Sigmoid colon (tissue), 7 donors: ENCODE data around the gene METTL26. TPM values are rescaled to one million over a fixed set of nuclear protein-coding genes. Genes with fewer than 3 reads are reported as not detected.

Experiments
- DNase-seq: peaks from one replicate; pipeline ENCODE4 v3.0.0-alpha.2; 2019
- H3K27ac ChIP-seq, 4 donors: fragments of 200-600 bp; sonication (generic); one replicate each; pipeline ENCODE4 v1.5.1; 2016 to 2019; ENCODE audit warnings: mild to moderate bottlenecking in 1 of 4
- H3K27me3 ChIP-seq, 3 donors: fragments of 200-600 bp; sonication (generic); one replicate each; pipeline ENCODE4 v1.5.1; 2019; ENCODE audit warnings: mild to moderate bottlenecking in 1 of 3
- H3K36me3 ChIP-seq, 4 donors: fragments of 200-600 bp; sonication (generic); one replicate each; pipeline ENCODE4 v1.5.1; 2016 to 2019
- H3K4me1 ChIP-seq, 4 donors: fragments of 200-600 bp; sonication (generic); one replicate each; pipeline ENCODE4 v1.5.1; 2017 to 2019
- H3K4me3 ChIP-seq, 4 donors: fragments of 200-600 bp; sonication (generic); one replicate each; pipeline ENCODE4 v1.5.1; 2017 to 2019; ENCODE audit warnings: mild to moderate bottlenecking in 2 of 4, moderate library complexity in 1 of 4
- H3K9me3 ChIP-seq, 4 donors: fragments of 200-600 bp in 3 of 4; sonication (generic) in 3 of 4; one replicate each; pipeline versions ENCODE4 v1.5.1 to v1.6.1; 2013 to 2019
- CTCF ChIP-seq, 4 experiments: fragments of 450-650 bp in 3 of 4; fragments of 200-600 bp in 1 of 4; IDR thresholded peaks; one replicate each; pipeline ENCODE4 v1.5.1; 2016 to 2019; ENCODE audit warnings: antibody characterized with exemption in 4 of 4, mild to moderate bottlenecking in 3 of 4, moderate library complexity in 2 of 4
- EP300 ChIP-seq, 4 donors: sonication (generic); formaldehyde crosslinking; IDR thresholded peaks; one replicate each; pipeline ENCODE4 v1.6.1; 2017; ENCODE audit warnings: antibody characterized with exemption in 4 of 4
- POLR2A ChIP-seq, 2 donors: fragments of 450-650 bp; IDR thresholded peaks; one replicate each; pipeline ENCODE4 v1.6.1; 2016; ENCODE audit warnings: antibody characterized with exemption in 2 of 2, mild to moderate bottlenecking in 2 of 2, moderate library complexity in 2 of 2
- POLR2AphosphoS5 ChIP-seq, 4 donors: sonication (generic); formaldehyde crosslinking; IDR thresholded peaks; one replicate each; pipeline ENCODE4 v1.6.1; 2017; ENCODE audit warnings: antibody characterized with exemption in 4 of 4
- WGBS, 2 donors: extraction: QIAGEN DNeasy Blood & Tissue Kit; methylation state at CpG; one replicate each; pipeline ENCODE4 v1.1.7; 2013; 5-methylcytosine and 5-hydroxymethylcytosine counted together
- intact Hi-C: fragments of 100-400 bp; cut with DNase I; formaldehyde crosslinking; loops from one replicate; pipeline ENCODE4 v1.15.1; 2023
- polyA plus RNA-seq, 3 donors: library from polyadenylated mRNA; stranded (reverse); fragments of 200-250 nt; gene quantifications; one replicate each; pipeline ENCODE4 v1.2.3, GENCODE V29; 2013
- total RNA-seq, 4 donors: library from RNA; depleted of rRNA; stranded (reverse); fragments of >200 nt; gene quantifications; one replicate each; pipeline ENCODE4 v1.1.0, GENCODE V29; 2016
- donor health status: healthy with polysubstance abuse.
- donor health status: Bipolar disorder and iron deficiency.
- donor health status: healthy.

METTL26 gene
- total and polyA plus RNA-seq, 7 donors: 79.5 to 163 (median 132) TPM

- no peak overlapping the region for H3K4me3 ChIP-seq
- H3K4me1 ChIP-seq: peaks cover 0 to 32% (median 25%) of the 10 kb centered on the region in 4 donors
- TF ChIP-seq POLR2A (IDR thresholded peaks at IDR 0.05): no peak
- H3K9me3 ChIP-seq: no peaks in the 10 kb centered on the region
- DNase-seq: no peak
- no peaks in the 10 kb centered on the region for H3K27me3 ChIP-seq
- peaks cover 0 to 4% (median 0%) of the 10 kb centered on the region in 4 donors for H3K36me3 ChIP-seq
- H3K27ac ChIP-seq: peak overlapping the region in 1 of 4 donors; percentile 53
- WGBS, 2 donors: 24 to 79% methylated on average over 16 of the region's 16 CpGs
- intact Hi-C loops: no loop called here
Measured at GRCh38 chr16:593807-594206, 42.3 kb downstream of the METTL26 start.

- peak overlapping the region in 1 of 4 donors; percentile 53 for H3K27ac ChIP-seq
- no peak overlapping the region for H3K4me3 ChIP-seq
- intact Hi-C loops: no loop called here
- TF ChIP-seq POLR2AphosphoS5 (IDR thresholded peaks at IDR 0.05) (no peak), EP300 (IDR thresholded peaks at IDR 0.05) (no peak), CTCF (IDR thresholded peaks at IDR 0.05) (no peak), POLR2A (IDR thresholded peaks at IDR 0.05) (peak in 1 of 2 donors; percentile 29)
- H3K27me3 ChIP-seq: no peaks in the 10 kb centered on the region
- peaks cover 0 to 4% (median 0%) of the 10 kb centered on the region in 4 donors for H3K36me3 ChIP-seq
- peaks cover 0 to 34% (median 27%) of the 10 kb centered on the region in 4 donors for H3K4me1 ChIP-seq
- H3K9me3 ChIP-seq: no peaks in the 10 kb centered on the region
- 17 to 68% methylated on average over 9 of the region's 9 CpGs for WGBS, 2 donors
- no peak for DNase-seq
Measured at GRCh38 chr16:593406-593805, 42.7 kb downstream of the METTL26 start.

- Histone ChIP-seq H3K36me3 (peaks cover 0 to 4% (median 0%) of the 10 kb centered on the region in 4 donors), H3K4me3 (no peak overlapping the region), H3K9me3 (no peaks in the 10 kb centered on the region), H3K27me3 (no peaks in the 10 kb centered on the region), H3K27ac (peak overlapping the region in 2 of 4 donors; percentile 14 to 53), H3K4me1 (peaks cover 0 to 41% (median 34%) of the 10 kb centered on the region in 4 donors)
- TF ChIP-seq CTCF (IDR thresholded peaks at IDR 0.05) (no peak), POLR2AphosphoS5 (IDR thresholded peaks at IDR 0.05) (no peak), EP300 (IDR thresholded peaks at IDR 0.05) (no peak), POLR2A (IDR thresholded peaks at IDR 0.05) (no peak)
- DNase-seq: peak; percentile 77
- intact Hi-C loops: no loop called here
- WGBS, 2 donors: 59 to 72% methylated on average over 24 of the region's 24 CpGs
Measured at GRCh38 chr16:592518-593306, 43.4 kb downstream of the METTL26 start.

- Histone ChIP-seq H3K4me3 (no peak overlapping the region), H3K36me3 (peaks cover 0 to 4% (median 0%) of the 10 kb centered on the region in 4 donors), H3K27ac (no peak overlapping the region), H3K9me3 (no peaks in the 10 kb centered on the region), H3K27me3 (no peaks in the 10 kb centered on the region), H3K4me1 (peaks cover 0 to 42% (median 41%) of the 10 kb centered on the region in 4 donors)
- WGBS, 2 donors: 62 to 85% methylated on average over 15 of the region's 15 CpGs
- TF ChIP-seq CTCF (IDR thresholded peaks at IDR 0.05) (no peak), EP300 (IDR thresholded peaks at IDR 0.05) (no peak), POLR2AphosphoS5 (IDR thresholded peaks at IDR 0.05) (no peak), POLR2A (IDR thresholded peaks at IDR 0.05) (no peak)
- intact Hi-C loops: no loop called here
- no peak for DNase-seq
Measured at GRCh38 chr16:591892-592517, 44.1 kb downstream of the METTL26 start.

GRCh38 chr16:591231-591630 lies 44.9 kb downstream of the METTL26 start:
- intact Hi-C loops: no loop called here
- Histone ChIP-seq H3K36me3 (peaks cover 0 to 4% (median 0%) of the 10 kb centered on the region in 4 donors), H3K9me3 (no peaks in the 10 kb centered on the region), H3K4me1 (peaks cover 0 to 45% (median 42%) of the 10 kb centered on the region in 4 donors), H3K27me3 (no peaks in the 10 kb centered on the region), H3K4me3 (peak overlapping the region in 2 of 4 donors; percentile 62 to 87), H3K27ac (no peak overlapping the region)
- no peak for DNase-seq
- TF ChIP-seq POLR2AphosphoS5 (IDR thresholded peaks at IDR 0.05) (no peak), CTCF (IDR thresholded peaks at IDR 0.05) (no peak), EP300 (IDR thresholded peaks at IDR 0.05) (no peak)
- 31 to 85% methylated on average over 8 of the region's 8 CpGs for whole genome bisulfite sequencing, 2 donors
